IPS-11a (cell line): ENCODE measurements around the gene DGKI.

Experiments
- H3K4me3 ChIP-seq: one replicate; pipeline ENCODE4 v1.5.1; 2013; ENCODE audit warnings: low read depth, low read length, control low read depth

The DGKI gene

DNA sequence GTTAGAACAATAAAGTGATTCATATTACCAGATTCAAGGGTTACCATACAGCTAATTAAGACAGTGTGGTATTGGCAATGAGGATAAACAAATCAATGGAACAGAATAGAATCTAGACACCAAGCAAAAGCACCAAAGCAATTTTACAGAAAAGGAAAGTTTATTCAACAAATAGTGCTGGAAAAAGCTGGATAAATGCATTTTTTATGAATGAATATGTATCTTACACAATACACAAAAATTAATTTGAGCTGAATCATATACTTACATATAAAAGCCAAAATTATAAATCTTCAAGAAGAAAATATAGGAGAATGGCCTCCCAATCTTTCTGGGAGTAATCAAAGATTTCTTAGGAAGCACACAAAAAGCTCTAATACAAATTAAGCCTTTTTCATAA lies 282.8 kb downstream of the DGKI start:
- no peak overlapping the region for H3K4me3 ChIP-seq

DNA sequence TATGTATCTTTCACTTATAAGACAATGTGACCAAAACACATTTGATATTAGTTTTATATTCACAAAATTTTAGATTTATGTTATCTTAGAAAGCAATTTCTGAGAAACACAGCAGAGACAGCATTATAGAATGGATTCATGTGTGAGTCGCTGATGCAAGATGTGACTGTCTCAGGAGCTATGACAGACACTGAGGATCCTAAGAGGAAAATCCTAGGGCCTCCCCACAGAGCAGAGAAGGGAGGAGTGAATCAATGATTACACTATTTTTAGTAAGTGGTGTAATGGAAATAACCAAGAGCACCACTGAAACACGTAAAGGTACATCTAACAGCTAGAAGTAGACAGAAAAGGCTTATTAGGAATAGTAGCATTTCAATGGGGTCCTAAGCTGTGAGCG lies 299.3 kb downstream of the DGKI start:
- no peak overlapping the region for H3K4me3 ChIP-seq

DNA sequence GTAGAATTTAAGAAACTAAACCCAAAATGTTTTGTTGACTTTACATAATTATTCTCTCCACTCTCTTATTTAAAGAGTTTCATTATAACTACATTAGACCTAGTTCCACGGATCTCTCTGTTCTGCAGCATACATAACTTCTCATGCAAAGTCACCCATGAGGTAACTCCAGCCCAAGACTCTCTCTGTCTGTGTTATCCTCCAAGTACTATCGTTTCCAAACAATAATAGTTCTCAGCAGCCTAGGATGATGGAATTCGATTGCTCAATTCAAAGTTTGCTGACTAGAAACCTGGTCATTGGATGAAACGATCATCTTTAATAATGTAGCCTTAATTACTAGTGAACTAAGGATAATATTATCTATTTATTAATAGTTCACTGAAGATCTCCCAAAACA lies 300.1 kb downstream of the DGKI start:
- no peak overlapping the region for H3K4me3 ChIP-seq

DNA sequence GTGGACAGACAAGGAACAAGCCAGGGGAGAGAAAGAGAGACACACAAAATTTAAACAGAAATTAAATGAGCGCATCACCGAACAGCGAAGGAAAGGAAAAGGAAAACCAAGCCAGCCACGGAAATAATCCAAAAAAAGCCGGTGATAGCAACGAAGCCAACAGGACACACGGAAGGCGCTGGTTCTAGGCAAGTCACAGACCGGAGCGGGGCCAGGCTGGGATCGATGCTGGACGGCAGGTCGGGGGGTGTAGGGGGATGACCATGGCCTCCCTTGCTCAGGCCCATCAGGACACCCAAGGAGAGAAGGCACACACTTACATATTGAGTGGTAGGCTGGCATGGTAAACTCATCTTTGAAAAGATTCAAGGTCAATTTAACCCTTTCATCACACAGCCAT lies 300.8 kb downstream of the DGKI start:
- no peak overlapping the region for H3K4me3 ChIP-seq

DNA sequence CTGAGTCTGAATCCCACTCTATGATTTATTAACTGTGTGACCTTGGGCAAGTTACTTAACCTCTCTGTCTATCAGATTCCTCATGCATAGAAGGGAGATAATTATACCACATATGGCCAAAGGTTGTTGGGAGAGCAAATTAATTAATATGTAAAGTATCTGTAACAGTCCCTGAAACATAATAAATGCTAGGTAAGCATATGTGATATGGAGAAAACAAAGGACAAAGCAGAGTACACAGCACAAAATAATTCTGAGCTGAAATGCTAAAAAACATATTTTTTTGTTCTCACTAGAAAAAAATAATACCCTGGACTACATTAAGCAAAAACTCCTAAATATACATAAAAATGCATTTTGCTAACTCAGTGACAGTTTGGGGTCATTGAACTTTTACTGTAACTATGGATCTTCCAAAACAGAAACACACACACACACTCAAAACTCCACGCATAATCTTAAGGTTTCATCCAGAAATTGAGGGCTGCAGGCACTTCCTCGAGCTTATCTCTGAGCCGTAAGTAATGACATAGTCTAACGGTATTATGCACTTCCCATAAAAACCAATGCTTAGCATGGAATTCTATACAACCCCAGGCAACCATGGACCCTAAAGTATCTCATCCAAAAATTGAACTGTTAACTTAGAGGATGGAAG lies 301.6 kb downstream of the DGKI start:
- H3K4me3 ChIP-seq, result no peak overlapping the region

DNA sequence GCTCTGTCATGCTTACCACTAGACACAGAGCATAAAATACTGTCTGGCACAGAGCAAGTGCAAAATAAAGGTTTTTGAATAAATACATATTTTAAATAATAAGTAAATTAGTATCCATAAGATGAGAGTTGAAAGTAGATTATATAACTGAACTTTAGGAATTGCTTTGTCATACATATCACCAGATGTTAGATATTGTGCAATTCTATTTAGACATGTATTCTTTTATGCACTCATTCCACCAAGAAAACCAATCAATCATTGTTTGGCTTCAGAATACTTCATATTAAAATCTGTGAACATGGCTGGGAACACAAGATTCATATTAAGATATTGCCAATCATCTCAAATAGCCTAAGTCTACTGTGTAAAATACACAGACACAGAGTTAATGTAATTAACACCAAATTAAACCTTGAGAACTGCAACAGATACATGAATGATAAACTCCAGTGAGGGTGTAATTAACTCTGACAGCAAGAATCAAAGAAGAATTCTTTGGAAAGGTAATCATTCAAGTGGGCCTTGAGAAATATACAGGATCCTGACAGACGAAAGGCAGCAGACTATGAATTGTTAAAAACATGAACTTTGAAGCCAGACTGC lies 302.2 kb downstream of the DGKI start:
- H3K4me3 ChIP-seq, result no peak overlapping the region

DNA sequence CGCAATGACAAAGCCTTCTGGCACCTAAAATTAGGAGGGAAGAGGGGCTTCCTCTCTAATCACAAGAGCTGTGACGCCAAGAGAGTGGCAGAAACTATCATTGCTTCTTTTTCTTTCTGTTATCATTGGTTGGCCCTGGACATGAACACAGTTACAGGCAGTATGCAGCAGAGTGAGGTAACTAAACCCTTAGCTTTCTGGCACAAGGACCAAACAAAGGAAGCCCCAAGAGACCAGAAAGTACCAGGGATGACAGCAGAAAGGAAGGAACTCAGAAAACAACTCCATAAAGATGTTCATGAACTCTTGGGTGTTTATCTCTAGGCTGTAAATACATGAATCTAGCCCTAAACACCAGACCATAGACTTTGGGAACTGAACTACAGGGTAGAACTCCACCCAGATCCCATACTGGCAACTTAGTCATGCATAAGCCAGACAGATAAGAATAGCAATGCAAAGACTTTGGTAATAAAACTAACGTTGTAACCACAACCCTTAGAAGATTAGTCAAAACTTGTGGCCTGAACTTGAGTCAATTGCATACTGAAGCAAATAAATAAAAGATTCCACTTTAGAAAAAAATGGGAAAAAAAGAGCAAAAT lies 307.6 kb downstream of the DGKI start:
- no peak overlapping the region for H3K4me3 ChIP-seq

DNA sequence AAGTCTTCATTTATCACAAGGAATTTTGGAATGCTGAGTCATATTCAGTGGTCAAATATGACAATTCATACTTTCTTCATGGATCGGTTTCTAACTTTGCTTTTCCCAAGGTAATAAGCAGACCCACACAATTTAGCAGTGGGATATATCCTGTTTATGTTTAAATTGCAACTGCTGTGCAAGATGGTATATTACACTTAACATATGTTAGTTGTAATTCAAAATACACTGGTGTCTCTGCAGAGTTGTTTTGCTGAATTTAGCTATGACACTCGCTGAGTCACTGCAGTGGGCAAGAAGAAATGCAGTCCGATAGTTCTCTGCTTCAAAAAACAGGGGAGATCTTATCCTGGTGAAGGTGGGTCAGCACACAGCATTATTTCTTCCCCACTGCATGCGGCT lies 308.4 kb downstream of the DGKI start:
- no peak overlapping the region for H3K4me3 ChIP-seq

DNA sequence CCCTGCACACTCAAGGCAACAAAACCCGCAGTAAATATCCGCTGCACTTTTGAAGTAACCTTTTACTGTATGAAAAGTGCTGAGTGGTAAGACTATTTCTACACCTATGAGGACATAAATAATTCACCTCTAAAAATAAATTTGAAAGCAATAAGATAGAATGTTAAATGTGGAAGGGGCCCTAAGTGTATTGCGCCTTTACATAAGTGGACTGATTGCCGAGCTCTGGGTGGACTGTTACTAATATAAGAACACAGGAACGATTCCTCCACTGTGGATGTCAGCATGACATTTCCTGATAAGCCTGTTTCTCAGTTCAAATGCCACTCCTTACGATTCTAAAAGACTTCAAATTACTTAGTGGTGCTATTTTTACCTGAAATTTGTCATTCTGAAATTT lies 311.2 kb downstream of the DGKI start:
- H3K4me3 ChIP-seq, result no peak overlapping the region

DNA sequence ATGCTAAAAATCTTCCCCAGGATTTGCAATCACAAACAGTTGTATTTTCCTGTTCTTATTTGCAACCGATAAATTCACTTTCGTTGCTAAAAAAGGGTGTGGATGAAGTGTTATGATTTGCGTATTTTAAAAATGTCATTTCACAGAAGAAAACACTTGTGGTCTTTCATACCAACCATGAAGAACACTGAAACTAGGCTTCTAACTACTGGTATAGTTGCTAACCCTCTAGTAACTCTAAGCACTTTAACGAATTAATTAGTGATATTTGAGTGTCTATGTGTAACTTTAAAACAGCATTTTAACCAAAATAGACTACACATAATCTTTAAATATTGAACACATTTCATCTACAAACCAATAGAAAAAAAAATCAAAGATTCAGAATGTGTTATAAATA lies 315.1 kb downstream of the DGKI start:
- H3K4me3 ChIP-seq, result no peak overlapping the region

DNA sequence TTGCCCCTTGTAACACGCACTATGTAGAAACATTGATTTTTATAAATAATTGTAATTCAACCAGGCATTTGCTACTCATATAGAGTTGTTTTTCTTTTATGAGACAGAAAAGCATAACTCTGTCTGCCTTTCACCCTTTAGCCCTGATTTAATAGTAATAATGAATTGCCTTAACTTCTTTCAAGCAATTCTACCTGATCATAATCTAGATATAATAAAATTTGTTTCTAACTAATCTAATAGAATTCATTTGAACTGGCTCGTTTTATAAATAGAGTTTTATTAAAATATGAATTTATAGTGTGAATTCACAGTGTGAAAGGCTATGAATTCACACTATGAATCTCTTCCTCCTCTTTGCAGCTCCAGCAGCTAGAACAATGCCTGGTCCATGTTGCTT lies 319.1 kb downstream of the DGKI start:
- no peak overlapping the region for H3K4me3 ChIP-seq

DNA sequence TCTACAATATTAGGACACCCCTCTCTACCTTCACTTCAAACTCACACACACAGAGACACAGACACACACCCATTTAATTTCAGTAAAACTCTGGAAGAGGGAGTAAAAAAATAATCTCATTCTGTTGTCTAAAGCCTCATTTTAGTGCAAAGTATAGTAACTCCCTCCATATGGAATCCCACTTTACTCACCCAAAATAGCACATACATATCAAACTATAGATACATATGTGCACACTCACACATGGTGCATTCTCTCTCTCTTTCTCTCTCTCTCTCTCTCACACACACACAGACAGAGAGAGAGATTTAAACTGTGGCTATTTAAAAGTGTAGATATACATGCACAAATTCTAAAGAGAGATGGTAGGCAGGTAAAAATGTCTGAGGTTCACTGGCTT lies 323.6 kb downstream of the DGKI start:
- no peak overlapping the region for H3K4me3 ChIP-seq

DNA sequence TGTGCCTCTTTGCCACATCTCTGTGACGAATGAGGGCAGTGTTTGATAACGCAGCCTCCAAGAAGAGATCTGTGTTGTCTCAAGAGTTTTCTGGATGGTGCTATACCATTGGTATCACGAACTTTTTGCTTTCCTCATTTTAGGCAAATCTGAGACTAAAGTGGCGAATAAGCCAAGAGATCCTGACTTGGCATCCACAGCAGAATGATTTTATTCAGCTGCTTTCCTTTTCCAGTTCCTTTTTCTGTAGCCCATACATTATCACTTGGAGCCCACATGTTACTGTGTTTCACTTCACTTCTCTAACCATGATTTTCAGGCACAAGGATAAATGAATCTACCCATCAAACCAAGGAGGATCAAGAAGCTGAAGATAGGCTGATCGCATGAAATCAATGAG lies 325.3 kb downstream of the DGKI start:
- no peak overlapping the region for H3K4me3 ChIP-seq

DNA sequence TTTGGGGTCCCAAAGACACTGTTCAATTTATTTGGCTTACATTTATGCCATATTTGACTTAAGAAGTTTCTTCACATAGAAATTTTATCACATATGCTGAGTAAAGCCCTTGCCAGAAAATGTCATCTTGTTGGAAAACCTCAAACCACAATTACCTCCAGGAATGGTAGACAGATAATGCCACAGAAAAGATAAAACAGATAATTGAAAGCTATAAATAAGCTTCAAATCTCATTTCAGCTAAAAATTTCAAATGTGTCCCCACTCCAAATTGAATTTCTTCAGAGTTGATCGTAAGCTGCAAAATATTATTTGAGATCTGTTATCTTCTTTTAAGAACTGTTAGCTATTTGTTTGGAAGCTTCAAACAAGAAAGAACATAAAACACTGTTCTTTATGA lies 326.8 kb downstream of the DGKI start:
- H3K4me3 ChIP-seq, result no peak overlapping the region

DNA sequence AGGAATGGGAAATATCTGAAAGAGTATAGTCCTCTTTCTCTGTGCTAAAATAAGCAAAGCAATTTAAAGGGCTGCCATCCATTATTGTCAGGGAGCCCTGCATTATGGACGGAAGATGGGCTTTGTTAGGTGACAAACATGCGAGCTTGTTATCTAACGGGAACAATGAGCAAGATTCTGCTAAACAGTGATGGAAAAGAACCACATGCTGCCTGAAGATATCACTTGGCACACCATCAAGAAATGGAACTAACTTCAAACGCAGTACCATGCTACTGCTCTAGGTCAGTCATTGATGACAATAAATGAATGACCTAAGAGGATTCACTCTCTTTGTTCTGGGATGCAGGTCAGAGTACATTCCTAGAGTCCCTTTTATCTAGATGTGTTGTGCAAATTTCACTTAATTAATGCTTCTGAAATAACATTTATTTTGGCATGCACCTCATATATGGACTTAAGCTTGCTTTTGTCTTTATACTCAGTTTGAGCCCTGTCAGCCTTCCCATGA lies 327.5 kb downstream of the DGKI start:
- H3K4me3 ChIP-seq, result no peak overlapping the region

DNA sequence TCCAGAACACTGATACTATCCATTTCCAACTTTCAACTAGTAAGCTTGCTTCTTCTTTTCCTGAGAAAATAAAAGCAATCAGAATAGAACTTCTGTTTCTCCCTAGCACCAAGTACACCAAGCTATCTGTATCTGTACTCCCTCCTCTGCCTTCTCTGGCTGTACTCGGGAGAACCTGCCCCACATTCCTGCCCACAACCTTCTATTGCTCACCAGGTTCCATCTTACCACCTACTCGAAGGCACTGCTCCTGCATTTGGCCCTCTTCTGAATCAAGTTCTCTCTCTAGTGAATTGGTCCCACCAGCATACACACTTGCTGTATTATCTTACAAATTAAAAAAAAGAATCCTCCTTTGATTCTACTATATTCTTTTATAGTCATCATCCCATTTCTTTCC lies 333.7 kb downstream of the DGKI start:
- no peak overlapping the region for H3K4me3 ChIP-seq

DNA sequence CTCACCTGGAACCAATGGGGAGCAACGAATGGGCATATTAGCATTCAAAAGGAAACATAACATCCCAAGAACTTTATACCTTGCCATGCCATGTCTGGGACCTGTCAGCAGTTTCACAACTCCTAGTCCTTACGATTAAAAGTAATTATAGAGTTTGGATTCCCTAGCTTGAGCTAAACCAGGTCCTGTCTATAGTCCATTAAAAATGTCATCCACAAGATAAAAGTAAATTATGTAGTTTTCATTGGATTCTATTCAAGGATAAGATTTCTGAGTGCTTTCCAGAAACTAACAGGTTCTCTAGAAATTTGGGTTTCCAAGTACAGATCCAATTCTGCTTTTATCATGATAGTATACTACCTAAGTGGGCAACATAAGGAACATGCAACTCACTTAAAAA lies 339.7 kb downstream of the DGKI start:
- no peak overlapping the region for H3K4me3 ChIP-seq

DNA sequence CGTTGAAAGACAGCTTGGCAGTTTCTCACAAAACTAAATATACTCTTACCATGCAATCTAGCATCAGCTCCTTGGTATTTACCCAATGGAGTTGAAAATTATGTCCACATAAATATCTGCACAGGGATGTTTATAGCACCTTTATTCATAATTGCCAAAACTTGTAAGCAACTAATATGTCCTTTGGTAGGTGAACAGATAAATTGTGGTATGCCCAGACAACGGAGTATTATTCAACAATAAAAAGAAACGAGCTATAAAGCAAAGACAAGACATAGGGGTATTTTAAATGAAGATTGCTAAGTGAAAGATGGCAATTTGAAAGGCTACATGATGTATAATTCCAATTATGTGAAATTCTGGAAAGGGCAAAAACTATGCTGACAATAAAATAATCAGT lies 340.7 kb downstream of the DGKI start:
- no peak overlapping the region for H3K4me3 ChIP-seq

DNA sequence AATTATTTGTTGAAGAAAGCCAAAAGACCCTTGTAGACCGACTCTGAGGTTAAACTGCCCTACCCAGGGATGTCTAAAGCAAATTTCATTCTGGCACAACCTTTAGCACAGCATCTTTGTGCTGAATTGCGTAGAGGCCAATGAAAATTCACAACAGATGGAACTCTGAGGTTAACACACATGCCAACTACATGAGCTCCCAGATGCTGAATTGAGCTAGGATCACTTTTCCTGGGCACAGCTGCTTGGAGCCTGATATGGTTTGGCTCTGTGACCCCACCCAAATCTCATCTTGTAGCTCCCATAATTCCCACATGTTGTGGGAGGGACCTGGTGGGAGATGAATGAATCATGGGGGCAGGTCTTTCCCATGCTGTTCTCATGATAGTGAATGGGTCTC lies 345.2 kb downstream of the DGKI start:
- H3K4me3 ChIP-seq, result no peak overlapping the region

DNA sequence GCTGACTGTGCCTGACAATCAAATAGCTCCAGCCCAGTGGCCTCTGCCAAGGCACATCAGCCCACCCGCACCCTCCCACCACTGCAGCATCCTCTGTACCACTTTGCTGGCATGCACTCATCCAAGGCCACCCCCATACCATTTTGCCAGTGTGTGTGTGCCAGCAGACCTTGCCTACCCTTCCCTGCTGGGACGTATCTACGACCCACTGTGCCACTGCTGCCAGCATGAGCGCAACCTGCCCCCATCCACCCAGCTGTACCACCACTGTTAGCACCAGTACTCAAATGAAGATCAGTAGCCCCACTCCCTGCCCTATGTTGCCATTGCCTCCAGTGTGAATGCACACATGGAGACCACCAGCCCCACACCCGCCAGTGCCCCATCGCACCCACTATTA lies 353.9 kb downstream of the DGKI start:
- H3K4me3 ChIP-seq, result no peak overlapping the region

DNA sequence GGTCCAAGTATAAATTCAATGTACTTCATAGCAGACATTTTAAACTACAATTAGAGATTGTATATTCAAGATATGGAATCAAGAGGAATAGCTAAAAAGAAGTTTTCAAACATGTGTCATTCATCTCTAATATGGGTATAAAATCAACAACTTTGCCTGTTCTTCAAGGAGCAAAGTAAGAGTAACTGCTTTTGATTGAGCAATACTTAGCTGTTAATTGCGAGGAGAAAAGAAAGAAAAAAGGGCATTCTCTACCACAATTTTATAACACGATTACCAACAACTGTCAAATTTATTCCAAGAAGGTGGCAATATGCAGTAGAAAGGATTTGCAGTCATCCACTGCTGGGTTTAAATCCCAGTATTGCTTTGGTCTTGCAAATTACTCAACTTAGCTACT lies 356.9 kb downstream of the DGKI start:
- no peak overlapping the region for H3K4me3 ChIP-seq

DNA sequence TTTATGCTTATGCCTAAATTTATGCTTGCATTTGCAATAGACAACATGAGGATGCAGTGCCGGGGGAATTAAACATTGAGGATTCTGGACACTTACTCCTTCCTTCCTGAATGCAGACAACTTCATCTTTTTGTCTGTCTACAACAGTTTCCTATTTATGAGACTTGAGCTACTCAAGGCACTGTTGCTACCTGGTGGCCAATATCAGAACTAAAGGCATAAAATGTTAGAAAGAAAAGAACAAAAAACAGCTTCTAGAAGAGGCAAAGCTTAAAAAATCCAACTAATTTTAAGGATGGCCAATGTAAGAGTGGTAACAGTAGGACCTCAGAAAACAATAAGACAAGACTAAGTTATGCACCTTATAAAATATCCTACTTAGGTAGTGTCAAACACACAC lies 358.7 kb downstream of the DGKI start:
- no peak overlapping the region for H3K4me3 ChIP-seq

DNA sequence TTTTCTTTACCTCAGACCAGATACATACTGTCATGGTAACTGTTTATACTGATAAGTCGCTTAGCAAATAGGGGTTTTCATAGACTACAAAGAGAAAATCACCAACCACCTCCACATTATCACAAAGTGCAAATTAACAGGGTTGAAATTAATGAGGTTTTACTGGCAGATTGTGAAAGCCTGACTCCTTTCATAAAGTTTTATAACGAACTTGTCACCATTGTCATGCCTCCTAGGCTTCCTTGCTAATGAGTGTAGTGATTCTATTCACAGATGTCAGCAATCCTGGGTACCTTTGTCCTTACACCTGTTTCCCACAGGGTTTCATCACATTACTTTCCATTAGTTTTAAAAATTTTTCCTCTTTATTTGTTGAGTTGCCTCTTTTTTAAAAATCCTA lies 361.0 kb downstream of the DGKI start:
- H3K4me3 ChIP-seq, result no peak overlapping the region
